IMR-90 (cell line): ENCODE data around the gene TTC16. TPM values are rescaled to one million over a fixed set of nuclear protein-coding genes. Genes with fewer than 3 reads are reported as not detected.

Source experiments
- ATAC-seq: fragments of 200-7000 bp; cut with Tn5 transposase; 2 replicates; pipeline ENCODE4 v1.9.1; 2020; ENCODE audit warnings: low read depth, mild to moderate bottlenecking, moderate library complexity
- BruUV-seq: library from RNA; stranded (reverse); fragments of 400-500 nt; replicated peaks from 2 replicates; lab custom pipeline; 2021; lab: Mats Ljungman, UMichigan
- CTCF ChIA-PET: fragments of 300-600 bp; formaldehyde crosslinking; extraction: SDS; loops from one replicate; lab custom pipeline; 2021; ENCODE audit warnings: antibody characterized with exemption; lab: Yijun Ruan, JAX
- POLR2A ChIA-PET: fragments of 300-600 bp; sonication (Branson Sonifier 250); formaldehyde crosslinking; loops from one replicate; lab custom pipeline; 2022; ENCODE audit warnings: antibody characterized with exemption; ENCODE audit not compliant: unreplicated experiment; lab: Charles Lee
- DNase-seq: peaks from one replicate; pipeline ENCODE4 v3.0.0; 2013
- H2AFZ ChIP-seq: replicated peaks from 2 replicates; pipeline ENCODE3; 2013; ENCODE audit warnings: low read length, mild to moderate bottlenecking; ENCODE audit not compliant: poor library complexity
- H2AK5ac ChIP-seq: 2 replicates; pipeline ENCODE4 v1.6.1; 2013; ENCODE audit warnings: low read depth, low read length, inconsistent platforms
- H2AK9ac ChIP-seq: replicated peaks from 2 replicates; pipeline ENCODE3; 2013; ENCODE audit warnings: mild to moderate bottlenecking, low read depth, low read length, moderate library complexity; ENCODE audit not compliant: poor library complexity
- H2BK120ac ChIP-seq: 2 replicates; pipeline ENCODE4 v1.6.1; 2013; ENCODE audit warnings: low read depth, low read length, inconsistent platforms
- H2BK15ac ChIP-seq: 3 replicates; pipeline ENCODE4 v1.6.1; 2013; ENCODE audit warnings: low read depth, low read length, inconsistent platforms
- H2BK20ac ChIP-seq: 2 replicates; pipeline ENCODE4 v1.6.1; 2013; ENCODE audit warnings: low read depth, mild to moderate bottlenecking, inconsistent platforms, low read length, moderate library complexity
- H2BK5ac ChIP-seq: 2 replicates; pipeline ENCODE4 v1.6.1; 2013; ENCODE audit warnings: mild to moderate bottlenecking, low read depth, low read length, inconsistent platforms; ENCODE audit not compliant: poor library complexity, severe bottlenecking
- H3K14ac ChIP-seq: replicated peaks from 2 replicates; pipeline ENCODE4 v1.6.1; 2013; ENCODE audit warnings: low read depth, low read length, inconsistent platforms
- H3K18ac ChIP-seq: 2 replicates; pipeline ENCODE4 v1.6.1; 2013; ENCODE audit warnings: low read depth, low read length, control low read depth
- H3K23ac ChIP-seq: 2 replicates; pipeline ENCODE4 v1.6.1; 2013; ENCODE audit warnings: low read depth, low read length, inconsistent platforms
- H3K27ac ChIP-seq: 2 replicates; pipeline ENCODE4 v1.5.1; 2013; ENCODE audit warnings: mild to moderate bottlenecking, control low read depth, low read length; ENCODE audit not compliant: insufficient read depth
- H3K27me3 ChIP-seq: 2 replicates; pipeline ENCODE4 v1.6.1; 2013; ENCODE audit warnings: low read length; ENCODE audit not compliant: control insufficient read depth, insufficient read depth
- H3K36me3 ChIP-seq: 2 replicates; pipeline ENCODE4 v1.6.1; 2013; ENCODE audit warnings: low read length, mixed read lengths; ENCODE audit not compliant: control insufficient read depth, insufficient read depth
- H3K4ac ChIP-seq: 2 replicates; pipeline ENCODE4 v1.6.1; 2013; ENCODE audit warnings: low read depth, low read length, inconsistent platforms
- H3K4me1 ChIP-seq: 2 replicates; pipeline ENCODE4 v1.6.1; 2013; ENCODE audit warnings: low read length, mixed read lengths; ENCODE audit not compliant: control insufficient read depth, insufficient read depth
- H3K4me2 ChIP-seq: 2 replicates; pipeline ENCODE4 v1.6.1; 2013; ENCODE audit warnings: low read depth, mild to moderate bottlenecking, control low read depth, low read length, moderate library complexity
- H3K4me3 ChIP-seq: 2 replicates; pipeline ENCODE4 v1.5.1; 2013; ENCODE audit warnings: low read depth, mild to moderate bottlenecking, control low read depth, low read length, moderate library complexity; ENCODE audit not compliant: insufficient read depth
- H3K56ac ChIP-seq: 2 replicates; pipeline ENCODE4 v1.6.1; 2013; ENCODE audit warnings: low read length, inconsistent platforms; ENCODE audit not compliant: insufficient read depth; ENCODE audit errors: extremely low read depth
- H3K79me1 ChIP-seq, 2 experiments: 2 replicates each; pipeline ENCODE4 v1.6.1; 2013; ENCODE audit warnings: low read length in 2 of 2, inconsistent platforms in 1 of 2, low read depth in 1 of 2
- H3K9ac ChIP-seq: 2 replicates; pipeline ENCODE4 v1.6.1; 2013; ENCODE audit warnings: low read depth, low read length, control low read depth
- H3K9me1 ChIP-seq: 2 replicates; pipeline ENCODE4 v1.6.1; 2013; ENCODE audit warnings: low read length, inconsistent platforms; ENCODE audit not compliant: insufficient read depth
- H3K9me3 ChIP-seq: 2 replicates; pipeline ENCODE4 v1.6.1; 2013; ENCODE audit warnings: low read length; ENCODE audit not compliant: control insufficient read depth, insufficient read depth
- H4K20me1 ChIP-seq: 2 replicates; pipeline ENCODE4 v1.6.1; 2013; ENCODE audit warnings: low read length, inconsistent platforms; ENCODE audit not compliant: insufficient read depth
- H4K5ac ChIP-seq: 2 replicates; pipeline ENCODE4 v1.6.1; 2013; ENCODE audit warnings: mild to moderate bottlenecking, low read depth, low read length, control low read depth
- H4K8ac ChIP-seq, 2 experiments: 2 replicates each; pipeline ENCODE4 v1.6.1; 2013; ENCODE audit warnings: low read depth in 2 of 2, low read length in 2 of 2, control low read depth in 1 of 2, inconsistent platforms in 1 of 2
- H4K91ac ChIP-seq: 2 replicates; pipeline ENCODE4 v1.6.1; 2013; ENCODE audit warnings: low read depth, low read length, inconsistent platforms; ENCODE audit not compliant: insufficient read depth
- BHLHE40 ChIP-seq: fragments of 150-350 bp; IDR thresholded peaks from 2 replicates; pipeline ENCODE4 v1.6.1; 2016; ENCODE audit warnings: mild to moderate bottlenecking, low read depth, low read length
- CEBPB ChIP-seq: IDR thresholded peaks from 2 replicates; pipeline ENCODE4 v1.6.1; 2012; ENCODE audit warnings: low read depth, low read length, improper control_type of control experiment
- FOS ChIP-seq: fragments of 150-350 bp; IDR thresholded peaks from 2 replicates; pipeline ENCODE4 v1.6.1; 2016; ENCODE audit warnings: low read depth, low read length
- MAFK ChIP-seq: IDR thresholded peaks from 2 replicates; pipeline ENCODE4 v1.6.1; 2012; ENCODE audit warnings: low read depth, low read length, improper control_type of control experiment
- MAZ ChIP-seq: IDR thresholded peaks from 2 replicates; pipeline ENCODE4 v1.6.1; 2012; ENCODE audit warnings: low read depth, mild to moderate bottlenecking, low read length, improper control_type of control experiment, moderate library complexity, borderline replicate concordance
- MXI1 ChIP-seq: IDR thresholded peaks from 2 replicates; pipeline ENCODE4 v1.6.1; 2012; ENCODE audit warnings: low read depth, mild to moderate bottlenecking, low read length, moderate library complexity, borderline replicate concordance
- NFE2L2 ChIP-seq: fragments of 150-350 bp; IDR thresholded peaks from 2 replicates; pipeline ENCODE4 v1.6.1; 2016; ENCODE audit warnings: low read depth, mild to moderate bottlenecking, low read length
- POLR2A ChIP-seq: IDR thresholded peaks from 2 replicates; pipeline ENCODE4 v1.6.1; 2012; ENCODE audit warnings: mild to moderate bottlenecking, low read depth, low read length
- RAD21 ChIP-seq: IDR thresholded peaks from 2 replicates; pipeline ENCODE4 v1.6.1; 2012; ENCODE audit warnings: low read length, improper control_type of control experiment
- RCOR1 ChIP-seq: IDR thresholded peaks from 2 replicates; pipeline ENCODE4 v1.6.1; 2012; ENCODE audit warnings: mild to moderate bottlenecking, low read length, improper control_type of control experiment; ENCODE audit not compliant: insufficient replicate concordance
- RFX5 ChIP-seq: IDR thresholded peaks from 2 replicates; pipeline ENCODE4 v1.8.0; 2012; ENCODE audit warnings: low read depth, mild to moderate bottlenecking, low read length, moderate library complexity
- WGBS, 2 experiments: methylation state at CpG; one replicate each; pipeline versions ENCODE4 v1.1.5 to v1.1.7; 2013; ENCODE audit warnings: missing lambda C conversion rate in 2 of 2; ENCODE audit not compliant: insufficient read length in 1 of 2; ENCODE audit errors: extremely low coverage in 2 of 2; 5-methylcytosine and 5-hydroxymethylcytosine counted together
- dilution Hi-C: fragments of 300-500 bp; cut with HindIII; formaldehyde crosslinking; loops from one replicate; pipeline ENCODE4 v1.14.3; 2018; ENCODE audit warnings: low sequenced_read_pairs; ENCODE audit not compliant: unreplicated experiment
- in situ Hi-C: fragments of 300-500 bp; cut with MboI; formaldehyde crosslinking; loops from 3 replicates; pipeline ENCODE4 v1.14.3; 2019; ENCODE audit warnings: low sequenced_read_pairs, inconsistent platforms, mixed read lengths
- intact Hi-C: fragments of 100-400 bp; cut with micrococcal nuclease; formaldehyde crosslinking; loops from 2 replicates; pipeline ENCODE4 v1.10.0; 2022
- polyA plus RNA-seq, 3 experiments: library from polyadenylated mRNA; depleted of rRNA; stranded (reverse); fragments of >200 nt; gene quantifications; 2 replicates each; pipeline ENCODE4 v1.2.3, GENCODE V29; 2012; ENCODE audit warnings: low replicate concordance in 1 of 3
- total RNA-seq: library from RNA; depleted of rRNA; stranded (reverse); fragments of >200 nt; gene quantifications from 2 replicates; pipeline ENCODE4 v1.2.3, GENCODE V29; 2012
- TF ChIP-seq, protein P1 (sequence below): conservative IDR thresholded peaks from 2 replicates; pipeline ENCODE4 v1.5.1; 2012; ENCODE audit warnings: mild to moderate bottlenecking, low read depth, low read length, improper control_type of control experiment
- TF ChIP-seq, protein P2 (sequence below): fragments of 150-350 bp; IDR thresholded peaks from 2 replicates; pipeline ENCODE4 v1.6.1; 2016; ENCODE audit warnings: low read depth, mild to moderate bottlenecking, low read length, moderate library complexity, borderline replicate concordance
- TF ChIP-seq, protein P3 (sequence below): fragments of 150-350 bp; IDR thresholded peaks from 2 replicates; pipeline ENCODE4 v1.6.1; 2017; ENCODE audit warnings: mild to moderate bottlenecking, antibody characterized with exemption, low read length, low read depth

TTC16 gene
- total and polyA plus RNA-seq, 2 of the 4 experiments (the other 2 are of a cell fraction) = 0.02 TPM; not detected in 1

- Histone ChIP-seq H3K79me1 (peaks cover 2 to 14% of the 10 kb centered on the region in 2 experiments; a peak in 3 of 4 replicates), H3K4me3 (no peak overlapping the region), H3K14ac (no peak overlapping the region), H2AK9ac (no peak overlapping the region), H3K27me3 (no peaks in the 10 kb centered on the region), H3K23ac (no peak overlapping the region), H3K27ac (no peak overlapping the region), H3K18ac (no peak overlapping the region), H2BK20ac (no peak overlapping the region), H4K8ac (no peak overlapping the region), H3K4ac (no peak overlapping the region), H4K5ac (no peak overlapping the region), H3K9me1 (no peaks in the 10 kb centered on the region; the same call in 1 of the 2 replicates), H2BK15ac (no peak overlapping the region), H3K9ac (no peak overlapping the region), H3K4me2 (no peak overlapping the region), H4K91ac (no peak overlapping the region), H4K20me1 (peaks cover 7% of the 10 kb centered on the region), H2AK5ac (no peak overlapping the region), H3K36me3 (no peaks in the 10 kb centered on the region), H3K9me3 (no peaks in the 10 kb centered on the region), H2AFZ (no peak overlapping the region), H2BK120ac (no peak overlapping the region), H2BK5ac (no peak overlapping the region), H3K56ac (no peak overlapping the region), H3K4me1 (peaks cover 7% of the 10 kb centered on the region)
- WGBS, 2 experiments = 80% methylated on average over 2 of the region's 11 CpGs; no CpG with 5 or more reads in 1 of the 2 experiments
- TF ChIP-seq MXI1 (no peak), BHLHE40 (no peak), NFE2L2 (no peak), RAD21 (no peak), CEBPB (no peak), MAFK (no peak), MAZ (no peak), RFX5 (no peak), RCOR1 (no peak), FOS (no peak), POLR2A (no peak)
- TF ChIP-seq, protein P1, sequence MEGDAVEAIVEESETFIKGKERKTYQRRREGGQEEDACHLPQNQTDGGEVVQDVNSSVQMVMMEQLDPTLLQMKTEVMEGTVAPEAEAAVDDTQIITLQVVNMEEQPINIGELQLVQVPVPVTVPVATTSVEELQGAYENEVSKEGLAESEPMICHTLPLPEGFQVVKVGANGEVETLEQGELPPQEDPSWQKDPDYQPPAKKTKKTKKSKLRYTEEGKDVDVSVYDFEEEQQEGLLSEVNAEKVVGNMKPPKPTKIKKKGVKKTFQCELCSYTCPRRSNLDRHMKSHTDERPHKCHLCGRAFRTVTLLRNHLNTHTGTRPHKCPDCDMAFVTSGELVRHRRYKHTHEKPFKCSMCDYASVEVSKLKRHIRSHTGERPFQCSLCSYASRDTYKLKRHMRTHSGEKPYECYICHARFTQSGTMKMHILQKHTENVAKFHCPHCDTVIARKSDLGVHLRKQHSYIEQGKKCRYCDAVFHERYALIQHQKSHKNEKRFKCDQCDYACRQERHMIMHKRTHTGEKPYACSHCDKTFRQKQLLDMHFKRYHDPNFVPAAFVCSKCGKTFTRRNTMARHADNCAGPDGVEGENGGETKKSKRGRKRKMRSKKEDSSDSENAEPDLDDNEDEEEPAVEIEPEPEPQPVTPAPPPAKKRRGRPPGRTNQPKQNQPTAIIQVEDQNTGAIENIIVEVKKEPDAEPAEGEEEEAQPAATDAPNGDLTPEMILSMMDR = no peak
- TF ChIP-seq, protein P2, sequence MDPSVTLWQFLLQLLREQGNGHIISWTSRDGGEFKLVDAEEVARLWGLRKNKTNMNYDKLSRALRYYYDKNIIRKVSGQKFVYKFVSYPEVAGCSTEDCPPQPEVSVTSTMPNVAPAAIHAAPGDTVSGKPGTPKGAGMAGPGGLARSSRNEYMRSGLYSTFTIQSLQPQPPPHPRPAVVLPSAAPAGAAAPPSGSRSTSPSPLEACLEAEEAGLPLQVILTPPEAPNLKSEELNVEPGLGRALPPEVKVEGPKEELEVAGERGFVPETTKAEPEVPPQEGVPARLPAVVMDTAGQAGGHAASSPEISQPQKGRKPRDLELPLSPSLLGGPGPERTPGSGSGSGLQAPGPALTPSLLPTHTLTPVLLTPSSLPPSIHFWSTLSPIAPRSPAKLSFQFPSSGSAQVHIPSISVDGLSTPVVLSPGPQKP = no peak
- TF ChIP-seq, protein P3, sequence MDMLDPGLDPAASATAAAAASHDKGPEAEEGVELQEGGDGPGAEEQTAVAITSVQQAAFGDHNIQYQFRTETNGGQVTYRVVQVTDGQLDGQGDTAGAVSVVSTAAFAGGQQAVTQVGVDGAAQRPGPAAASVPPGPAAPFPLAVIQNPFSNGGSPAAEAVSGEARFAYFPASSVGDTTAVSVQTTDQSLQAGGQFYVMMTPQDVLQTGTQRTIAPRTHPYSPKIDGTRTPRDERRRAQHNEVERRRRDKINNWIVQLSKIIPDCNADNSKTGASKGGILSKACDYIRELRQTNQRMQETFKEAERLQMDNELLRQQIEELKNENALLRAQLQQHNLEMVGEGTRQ = no peak
- ATAC-seq (no peak), DNase-seq (no peak)
- POLR2A ChIA-PET = no interaction called here
- dilution Hi-C loops (no loop called here), in situ Hi-C loops (no loop called here), intact Hi-C loops (no loop called here)
- CTCF ChIA-PET = no interaction called here
- BruUV-seq = no TSS peak
These were observed 4.0 kb upstream of the TTC16 start for GRCh38 chr9:127711831-127712274.
